PC-3 (cell line): Measurements from ENCODE around the gene REEP6. TPM values are rescaled to one million over a fixed set of nuclear protein-coding genes. Genes with fewer than 3 reads are reported as not detected.

Experiments used
- ATAC-seq: fragments of 200-7000 bp; cut with Tn5 transposase; 2 replicates; pipeline ENCODE4 v1.9.1; 2020; ENCODE audit warnings: mild to moderate bottlenecking, moderate library complexity
- BruUV-seq: library from RNA; stranded (reverse); fragments of 400-500 nt; replicated peaks from 2 replicates; lab custom pipeline; 2021; lab: Mats Ljungman, UMichigan
- CTCF ChIA-PET: fragments of 300-600 bp; sonication (Branson Sonifier 250); formaldehyde crosslinking; loops from one replicate; lab custom pipeline; 2022; ENCODE audit warnings: antibody characterized with exemption; lab: Charles Lee
- POLR2A ChIA-PET: fragments of 300-600 bp; sonication (Branson Sonifier 250); formaldehyde crosslinking; loops from one replicate; lab custom pipeline; 2022; ENCODE audit warnings: antibody characterized with exemption; ENCODE audit not compliant: unreplicated experiment; lab: Charles Lee
- DNase-seq: peaks from one replicate; pipeline ENCODE4 v3.0.0-alpha.2; 2015
- H2AFZ ChIP-seq: fragments of 300-600 bp; sonication (generic); 2 replicates; pipeline ENCODE4 v1.6.0; 2016; ENCODE audit warnings: antibody characterized with exemption, low read length
- H3F3A ChIP-seq: fragments of 300-600 bp; sonication (generic); one replicate; pipeline ENCODE4 v1.6.0; 2017; ENCODE audit warnings: antibody characterized with exemption, low read length, control low read depth, mild to moderate bottlenecking; ENCODE audit not compliant: unreplicated experiment
- H3K27ac ChIP-seq: fragments of 300-600 bp; sonication (generic); 2 replicates; pipeline ENCODE4 v1.5.1; 2016; ENCODE audit warnings: mild to moderate bottlenecking, low read length
- H3K27me3 ChIP-seq: fragments of 300-600 bp; sonication (generic); 2 replicates; pipeline ENCODE4 v1.6.1; 2016; ENCODE audit warnings: low read length, mixed read lengths
- H3K36me3 ChIP-seq: fragments of 300-600 bp; sonication (generic); 2 replicates; pipeline ENCODE4 v1.6.1; 2016; ENCODE audit warnings: low read depth, mixed run types, low read length, mixed read lengths
- H3K4me1 ChIP-seq: fragments of 300-600 bp; sonication (generic); 2 replicates; pipeline ENCODE4 v1.5.1; 2016; ENCODE audit warnings: low read length; ENCODE audit not compliant: insufficient read depth
- H3K4me2 ChIP-seq: fragments of 300-600 bp; sonication (generic); 2 replicates; pipeline ENCODE4 v1.6.0; 2016; ENCODE audit warnings: low read length
- H3K4me3 ChIP-seq: fragments of 300-600 bp; sonication (generic); 2 replicates; pipeline ENCODE4 v1.5.1; 2016; ENCODE audit warnings: mild to moderate bottlenecking, low read length, mixed read lengths
- H3K79me2 ChIP-seq: fragments of 300-600 bp; sonication (generic); 2 replicates; pipeline ENCODE4 v1.6.1; 2017; ENCODE audit warnings: low read length, mixed read lengths
- H3K9ac ChIP-seq: fragments of 300-600 bp; sonication (generic); 2 replicates; pipeline ENCODE4 v1.6.0; 2016; ENCODE audit warnings: mild to moderate bottlenecking, low read length
- H3K9me2 ChIP-seq: fragments of 300-600 bp; sonication (generic); replicated peaks from 2 replicates; pipeline ENCODE4 v1.6.1; 2016; ENCODE audit warnings: mixed run types, low read length, mixed read lengths
- H3K9me3 ChIP-seq: fragments of 300-600 bp; sonication (generic); 2 replicates; pipeline ENCODE4 v1.6.1; 2016; ENCODE audit warnings: low read length, mixed read lengths
- H4K20me1 ChIP-seq: fragments of 300-600 bp; sonication (generic); 2 replicates; pipeline ENCODE4 v1.6.1; 2016; ENCODE audit warnings: low read length, mixed read lengths
- CTCF ChIP-seq: fragments of 300-600 bp; sonication (generic); conservative IDR thresholded peaks from 2 replicates; pipeline ENCODE4 v1.5.1; 2017; ENCODE audit warnings: antibody characterized with exemption, low read depth, mild to moderate bottlenecking, low read length
- EZH2 ChIP-seq: fragments of 300-600 bp; sonication (generic); IDR thresholded peaks from one replicate; pipeline ENCODE4 v1.6.1; 2017; ENCODE audit warnings: antibody characterized with exemption, mild to moderate bottlenecking, low read length; ENCODE audit not compliant: unreplicated experiment
- EZH2phosphoT487 ChIP-seq: fragments of 300-600 bp; sonication (generic); IDR thresholded peaks from 2 replicates; pipeline ENCODE4 v1.6.1; 2018; ENCODE audit warnings: mild to moderate bottlenecking, antibody characterized with exemption, low read length, borderline replicate concordance
- intact Hi-C: fragments of 100-400 bp; cut with micrococcal nuclease; formaldehyde crosslinking; loops from 2 replicates; pipeline ENCODE4 v1.9.0; 2023
- total RNA-seq: library from RNA; depleted of rRNA; stranded (reverse); fragments of >200 nt; gene quantifications from 2 replicates; pipeline ENCODE4 v1.2.3, GENCODE V29; 2014

Gene REEP6
- total RNA-seq, 1 experiment from 2014 or later, result 27.2 TPM

GRCh38 chr19:1522838-1523237, 31.9 kb downstream of the REEP6 start:
- no peak overlapping the region for H2AFZ ChIP-seq
- H3K9me2 ChIP-seq, result no peaks in the 10 kb centered on the region
- POLR2A ChIA-PET, result no interaction called here
- BruUV-seq, result no TSS peak
- TF ChIP-seq CTCF, result no peak
- TF ChIP-seq EZH2phosphoT487, result no peak
- TF ChIP-seq EZH2, result no peak
- H3K4me2 ChIP-seq, result no peak overlapping the region
- DNase-seq (no peak), ATAC-seq (no peak)
- H3K9ac ChIP-seq, result no peak overlapping the region
- H3K27ac ChIP-seq, result no peak overlapping the region
- no peaks in the 10 kb centered on the region for H3K27me3 ChIP-seq
- H3K4me3 ChIP-seq, result no peak overlapping the region
- H3K4me1 ChIP-seq, result no peaks in the 10 kb centered on the region
- CTCF ChIA-PET, result no interaction called here
- intact Hi-C loops, result no loop called here
- H4K20me1 ChIP-seq, result no peaks in the 10 kb centered on the region
- no peaks in the 10 kb centered on the region for H3K36me3 ChIP-seq
- no peaks in the 10 kb centered on the region for H3K9me3 ChIP-seq
- H3K79me2 ChIP-seq, result no peaks in the 10 kb centered on the region
- no peaks in the 10 kb centered on the region for H3F3A ChIP-seq

- BruUV-seq, result no TSS peak
- H3K9me3 ChIP-seq, result no peaks in the 10 kb centered on the region
- no peak within 1 kb of the TSS for H2AFZ ChIP-seq
- H3F3A ChIP-seq, result no peaks in the 10 kb centered on the region
- no peak within 1 kb of the TSS for H3K4me2 ChIP-seq
- no peaks in the 10 kb centered on the region for H4K20me1 ChIP-seq
- H3K4me3 ChIP-seq, result no peak within 1 kb of the TSS
- H3K79me2 ChIP-seq, result no peaks in the 10 kb centered on the region
- H3K9me2 ChIP-seq, result no peaks in the 10 kb centered on the region
- POLR2A ChIA-PET, result no interaction called here
- CTCF ChIA-PET, result no interaction called here
- no peak within 1 kb of the TSS for H3K9ac ChIP-seq
- TF ChIP-seq EZH2 (no peak), EZH2phosphoT487 (no peak), CTCF (no peak)
- H3K27ac ChIP-seq, result no peak within 1 kb of the TSS
- ATAC-seq (no peak), DNase-seq (no peak)
- H3K4me1 ChIP-seq, result no peaks in the 10 kb centered on the region
- intact Hi-C loops, result no loop called here
- no peaks in the 10 kb centered on the region for H3K36me3 ChIP-seq
- no peaks in the 10 kb centered on the region for H3K27me3 ChIP-seq
These were observed 32.7 kb downstream of the REEP6 start, which contains the start of gene PLK5 for GRCh38 chr19:1523412-1524286. Gene PLK5, plus strand, starts transcription at chr19:1524077. Its CDS starts 2,920 bp downstream, at chr19:1526997.
